HL-60/S4 treated with phorbol 12-myristate 13-acetate at 8.2 ng/mL for 4 days and 3 days (cell line): ENCODE results near the gene PIGH.

ENCODE experiments used
- in situ Hi-C: fragments of 300-500 bp; cut with MboI; formaldehyde crosslinking; loops from 2 replicates; pipeline ENCODE4 v1.15.0; 2022; ENCODE audit warnings: low sequenced_read_pairs

Gene PIGH

GRCh38 chr14:67576216-67576955 is 23.7 kb downstream of the PIGH start:
- in situ Hi-C loops: loop anchor here (25.0 kb wide), 1 partner anchor 136 kb away; the partner anchor contains the start of gene RDH12

- in situ Hi-C loops: loop anchor here (25.0 kb wide), 1 partner anchor 137 kb away; the partner anchor contains the start of gene RDH12
These were observed 24.4 kb downstream of the PIGH start for GRCh38 chr14:67575684-67576083.

- in situ Hi-C loops: loop anchor here (25.0 kb wide), 1 partner anchor 137 kb away; the partner anchor contains the start of gene RDH12
These were observed 25.3 kb downstream of the PIGH start for GRCh38 chr14:67574806-67575205.

- in situ Hi-C loops: no loop called here
These were observed 25.9 kb downstream of the PIGH start for GRCh38 chr14:67574156-67574555.

- in situ Hi-C loops: no loop called here
These were observed 26.6 kb downstream of the PIGH start for GRCh38 chr14:67573228-67574010.

GRCh38 chr14:67572608-67573007 is 27.5 kb downstream of the PIGH start:
- in situ Hi-C loops: no loop called here

- in situ Hi-C loops: no loop called here
These were observed 28.1 kb downstream of the PIGH start for GRCh38 chr14:67571991-67572323.

- in situ Hi-C loops: no loop called here
These were observed 28.6 kb downstream of the PIGH start for GRCh38 chr14:67571275-67571990.

- in situ Hi-C loops: no loop called here
These were observed 29.6 kb downstream of the PIGH start for GRCh38 chr14:67570453-67570852.

- in situ Hi-C loops: no loop called here
These were observed 30.3 kb downstream of the PIGH start for GRCh38 chr14:67569651-67570290.

- in situ Hi-C loops: no loop called here
These were observed 30.9 kb downstream of the PIGH start for GRCh38 chr14:67569011-67569650.

GRCh38 chr14:67567654-67568053 is 32.4 kb downstream of the PIGH start:
- in situ Hi-C loops: no loop called here

GRCh38 chr14:67566908-67567307 is 33.2 kb downstream of the PIGH start:
- in situ Hi-C loops: no loop called here

- in situ Hi-C loops: no loop called here
These were observed 35.8 kb downstream of the PIGH start for GRCh38 chr14:67564236-67564635.

GRCh38 chr14:67562776-67563150 is 37.3 kb downstream of the PIGH start:
- in situ Hi-C loops: no loop called here

- in situ Hi-C loops: no loop called here
These were observed 37.9 kb downstream of the PIGH start for GRCh38 chr14:67562025-67562775.

- in situ Hi-C loops: no loop called here
These were observed 40.4 kb downstream of the PIGH start for GRCh38 chr14:67559639-67560038.

- in situ Hi-C loops: no loop called here
These were observed 42.4 kb downstream of the PIGH start for GRCh38 chr14:67557656-67558055.

- in situ Hi-C loops: no loop called here
These were observed 43.0 kb downstream of the PIGH start for GRCh38 chr14:67557118-67557517.

GRCh38 chr14:67556671-67557070 is 43.4 kb downstream of the PIGH start:
- in situ Hi-C loops: no loop called here
